ENCODE measurements around the gene KRT9.

DNA sequence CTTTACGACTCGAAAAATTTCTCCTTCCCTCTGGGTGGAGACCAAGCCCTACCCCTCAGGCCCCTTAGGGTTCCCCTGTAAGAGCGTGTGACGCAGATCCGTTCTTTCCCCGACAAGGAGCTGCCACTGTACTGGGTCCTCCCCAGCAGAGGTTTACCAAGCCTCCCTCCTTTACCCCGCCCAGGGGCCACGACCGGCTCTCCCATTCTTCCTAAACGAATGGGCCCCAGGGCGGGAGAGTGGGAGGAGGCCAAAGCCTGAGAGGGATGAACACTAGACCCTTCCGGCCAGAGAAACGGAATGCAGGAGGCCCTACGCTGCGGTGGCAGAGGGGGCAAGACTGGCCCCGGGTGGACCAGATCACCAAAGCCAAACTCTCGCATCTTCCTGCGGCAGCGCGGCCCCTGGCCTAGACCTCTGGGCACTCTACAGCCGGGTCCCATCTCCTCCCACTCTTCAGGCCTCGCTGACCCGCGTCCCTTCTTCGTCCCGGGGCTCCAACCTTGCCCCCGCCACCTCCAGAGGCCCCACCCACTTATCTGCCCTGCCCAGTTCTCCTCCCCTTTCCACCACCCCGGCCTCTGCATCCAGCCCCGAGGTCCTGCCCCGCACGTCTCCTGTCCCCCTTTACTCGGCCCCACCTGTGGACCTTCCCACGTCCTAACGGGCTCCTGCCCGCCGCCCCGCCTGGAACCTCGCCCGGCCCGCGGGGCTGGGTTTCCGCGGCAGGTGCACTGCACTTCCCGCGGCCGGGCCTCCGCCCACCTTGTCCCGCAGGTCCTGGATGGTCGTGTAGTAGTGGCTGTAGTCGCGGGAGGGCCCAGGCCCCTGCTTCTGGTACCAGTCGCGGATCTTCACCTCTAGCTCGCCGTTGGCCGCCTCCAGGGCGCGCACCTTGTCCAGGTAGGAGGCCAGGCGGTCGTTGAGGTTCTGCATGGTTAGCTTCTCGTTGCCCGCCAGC is 44.5 kb downstream of the KRT9 start:
- TF ChIP-seq, protein P1, sequence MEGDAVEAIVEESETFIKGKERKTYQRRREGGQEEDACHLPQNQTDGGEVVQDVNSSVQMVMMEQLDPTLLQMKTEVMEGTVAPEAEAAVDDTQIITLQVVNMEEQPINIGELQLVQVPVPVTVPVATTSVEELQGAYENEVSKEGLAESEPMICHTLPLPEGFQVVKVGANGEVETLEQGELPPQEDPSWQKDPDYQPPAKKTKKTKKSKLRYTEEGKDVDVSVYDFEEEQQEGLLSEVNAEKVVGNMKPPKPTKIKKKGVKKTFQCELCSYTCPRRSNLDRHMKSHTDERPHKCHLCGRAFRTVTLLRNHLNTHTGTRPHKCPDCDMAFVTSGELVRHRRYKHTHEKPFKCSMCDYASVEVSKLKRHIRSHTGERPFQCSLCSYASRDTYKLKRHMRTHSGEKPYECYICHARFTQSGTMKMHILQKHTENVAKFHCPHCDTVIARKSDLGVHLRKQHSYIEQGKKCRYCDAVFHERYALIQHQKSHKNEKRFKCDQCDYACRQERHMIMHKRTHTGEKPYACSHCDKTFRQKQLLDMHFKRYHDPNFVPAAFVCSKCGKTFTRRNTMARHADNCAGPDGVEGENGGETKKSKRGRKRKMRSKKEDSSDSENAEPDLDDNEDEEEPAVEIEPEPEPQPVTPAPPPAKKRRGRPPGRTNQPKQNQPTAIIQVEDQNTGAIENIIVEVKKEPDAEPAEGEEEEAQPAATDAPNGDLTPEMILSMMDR (IDR thresholded peaks at IDR 0.05): no peak
- no peak for TF ChIP-seq POLR2A (IDR thresholded peaks at IDR 0.05)

Data from right lobe of liver (tissue), 4 donors.